ENCODE measurements around the gene STK32A.
"Not testable (repeated sequence)": the region's sequence is repeated elsewhere in the genome, so short reads cannot be mapped to it uniquely, and the experiment has no call there.

STK32A gene

GRCh38 chr5:147348451-147348850 is 113.6 kb downstream of the STK32A start:
- DNase-seq, result no peak

GRCh38 chr5:147349241-147349640 is 114.4 kb downstream of the STK32A start:
- no peak for DNase-seq

GRCh38 chr5:147359101-147359500 is 124.3 kb downstream of the STK32A start:
- no peak for DNase-seq

- no peak for DNase-seq
These were observed 124.8 kb downstream of the STK32A start for GRCh38 chr5:147359581-147359980.

- DNase-seq, result no peak
These were observed 126.0 kb downstream of the STK32A start for GRCh38 chr5:147360816-147361215.

GRCh38 chr5:147361441-147362175 is 126.8 kb downstream of the STK32A start:
- no peak for DNase-seq

GRCh38 chr5:147367381-147367780 is 132.6 kb downstream of the STK32A start:
- not testable (repeated sequence) for DNase-seq

GRCh38 chr5:147369742-147370374 is 135.0 kb downstream of the STK32A start:
- no peak for DNase-seq

GRCh38 chr5:147371290-147371689 is 136.5 kb downstream of the STK32A start:
- DNase-seq, result no peak

- no peak for DNase-seq
These were observed 137.4 kb downstream of the STK32A start for GRCh38 chr5:147372191-147372590.

GRCh38 chr5:147373328-147373727 is 138.5 kb downstream of the STK32A start:
- no peak for DNase-seq

- DNase-seq, result no peak
These were observed 140.3 kb downstream of the STK32A start for GRCh38 chr5:147375151-147375550.

- no peak for DNase-seq
These were observed 142.9 kb downstream of the STK32A start for GRCh38 chr5:147377682-147378081.

GRCh38 chr5:147381555-147381954 is 146.7 kb downstream of the STK32A start:
- no peak for DNase-seq

GRCh38 chr5:147382776-147383175 is 147.9 kb downstream of the STK32A start:
- no peak for DNase-seq

GRCh38 chr5:147384346-147385193 is 149.7 kb downstream of the STK32A start:
- DNase-seq, result no peak

- DNase-seq, result no peak
These were observed 152.3 kb downstream of the STK32A start for GRCh38 chr5:147387109-147387508.

GRCh38 chr5:147388184-147389108 is 153.6 kb downstream of the STK32A start:
- no peak for DNase-seq

GRCh38 chr5:147390654-147391225 is 155.9 kb downstream of the STK32A start:
- DNase-seq, result no peak

- no peak for DNase-seq
These were observed 157.0 kb downstream of the STK32A start for GRCh38 chr5:147391781-147392180.

- no peak for DNase-seq
These were observed 159.2 kb downstream of the STK32A start for GRCh38 chr5:147393874-147394672.
